Jurkat, Clone E6-1 (cell line): ENCODE data around the gene HHEX. TPM values are rescaled to one million over a fixed set of nuclear protein-coding genes. Genes with fewer than 3 reads are reported as not detected.
A peak's percentile ranks its signal among the peaks of the same experiment; 100 is the strongest.
"Not testable (repeated sequence)": the region's sequence is repeated elsewhere in the genome, so short reads cannot be mapped to it uniquely, and the experiment has no call there.

Experiments
- DNase-seq: peaks from one replicate; pipeline ENCODE4 v3.0.0-alpha.2; 2011; ENCODE audit warnings: low read depth, low spot score
- H3K4me3 ChIP-seq: 2 replicates; pipeline ENCODE4 v1.5.1; 2011; ENCODE audit warnings: mild to moderate bottlenecking, low read length, control low read depth, moderate library complexity
- polyA plus RNA-seq: library from polyadenylated mRNA; unstranded; fragments of >200 nt; gene quantifications from one replicate; pipeline ENCODE4 v1.2.1, GENCODE V29; 2012; ENCODE audit warnings: missing spikeins; ENCODE audit not compliant: insufficient read length, insufficient read depth

HHEX gene
- polyA plus RNA-seq: 10.5 TPM

DNA sequence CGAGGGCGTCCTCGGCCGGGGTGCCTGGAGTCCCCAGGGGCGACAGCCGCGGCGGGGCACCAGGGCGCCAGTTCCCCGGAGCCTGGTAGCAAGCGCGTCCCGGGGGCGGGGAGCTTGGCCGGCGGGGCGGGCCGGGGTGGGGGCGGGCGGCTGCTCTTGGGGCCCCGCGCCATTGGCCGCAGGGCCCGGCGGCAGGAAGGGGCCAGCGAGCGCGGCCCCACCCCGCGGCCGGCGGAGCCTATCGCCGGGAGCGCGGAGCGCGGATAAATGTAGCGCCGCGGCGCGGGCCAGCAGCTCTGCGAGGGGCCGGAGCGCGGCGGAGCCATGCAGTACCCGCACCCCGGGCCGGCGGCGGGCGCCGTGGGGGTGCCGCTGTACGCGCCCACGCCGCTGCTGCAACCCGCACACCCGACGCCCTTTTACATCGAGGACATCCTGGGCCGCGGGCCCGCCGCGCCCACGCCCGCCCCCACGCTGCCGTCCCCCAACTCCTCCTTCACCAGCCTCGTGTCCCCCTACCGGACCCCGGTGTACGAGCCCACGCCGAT lies at the start of gene HHEX:
HHEX (plus strand) TSS at position 293 of the 548 bp plus-strand sequence; CDS start at position 325, 32 bp downstream.
- DNase-seq: no peak
- H3K4me3 ChIP-seq: peak within 1 kb of the TSS; percentile 37

DNA sequence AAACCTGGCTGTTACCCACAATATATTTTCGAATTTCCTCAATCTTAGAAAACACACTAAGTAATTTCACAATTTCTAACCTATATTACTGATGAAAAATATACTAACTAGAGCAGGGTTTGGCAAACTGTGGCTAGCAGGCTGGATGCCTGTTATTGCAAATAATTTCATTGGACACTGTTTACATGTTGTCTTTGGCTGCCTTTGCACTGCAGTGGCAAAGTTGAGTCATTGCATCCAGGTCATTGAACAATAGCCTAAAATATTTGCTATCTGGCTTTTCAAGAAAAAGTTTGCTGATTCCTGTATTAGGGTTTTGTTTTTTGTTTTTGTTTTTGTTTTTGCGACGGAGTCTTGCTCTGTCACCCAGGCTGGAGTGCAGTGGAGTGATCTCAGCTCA lies 49.6 kb upstream of the HHEX start:
- no peak overlapping the region for H3K4me3 ChIP-seq
- no peak for DNase-seq

DNA sequence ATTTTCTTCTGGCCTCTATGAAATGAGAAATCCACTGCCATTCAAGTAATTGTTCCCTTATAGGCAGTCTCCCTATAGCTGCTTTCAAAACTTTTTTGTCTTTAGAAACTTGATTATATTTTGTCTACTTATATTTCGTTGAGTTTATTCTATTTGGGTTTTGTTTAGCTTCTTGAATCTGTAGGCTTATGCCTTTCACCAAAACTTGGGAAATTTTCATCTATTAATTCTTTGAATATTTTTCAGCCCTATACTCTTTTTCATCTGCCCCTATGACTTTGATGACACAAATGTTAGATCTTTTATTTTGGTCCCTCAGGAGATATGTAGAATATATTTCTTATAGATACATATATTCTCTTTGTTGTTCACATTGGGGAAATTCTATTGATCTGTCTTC lies 48.3 kb upstream of the HHEX start:
- no peak overlapping the region for H3K4me3 ChIP-seq
- no peak for DNase-seq

DNA sequence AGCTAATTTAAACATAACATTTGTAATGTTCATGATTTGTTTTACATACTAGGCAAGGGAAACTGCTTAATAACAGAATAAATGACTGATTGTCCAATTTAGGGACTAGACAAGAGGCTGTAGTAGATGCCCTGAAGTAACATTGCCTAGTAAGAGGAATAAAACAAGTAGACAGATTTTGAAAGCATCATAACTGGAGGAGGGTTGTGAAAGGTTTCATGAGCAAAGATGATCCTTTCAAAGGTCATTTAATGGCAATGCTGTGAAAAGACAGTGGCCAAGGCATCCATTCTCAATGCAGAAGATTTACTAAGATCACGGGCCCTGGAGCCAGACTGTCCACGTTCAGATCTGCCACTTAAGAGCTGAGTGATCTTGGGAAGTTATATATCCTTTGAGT lies 44.8 kb upstream of the HHEX start:
- no peak overlapping the region for H3K4me3 ChIP-seq
- no peak for DNase-seq

DNA sequence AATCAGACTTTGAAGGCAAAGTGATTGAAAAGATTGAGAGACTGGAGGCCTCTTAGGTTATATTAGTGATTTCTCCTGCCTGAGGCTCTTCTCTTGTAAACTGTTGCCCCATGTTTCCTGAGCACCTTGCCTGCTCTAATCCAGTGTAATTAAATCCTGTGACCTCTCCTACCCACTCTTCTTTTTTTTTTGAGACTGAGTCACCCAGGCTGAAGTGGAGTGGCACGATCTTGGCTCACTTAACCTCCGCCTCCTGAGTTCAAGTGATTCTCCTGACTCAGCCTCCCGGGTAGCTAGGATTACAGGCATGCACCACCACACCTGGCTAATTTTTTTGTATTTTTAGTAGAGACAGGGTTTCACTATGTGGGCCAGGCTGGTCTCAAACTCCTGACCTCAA lies 38.9 kb upstream of the HHEX start:
- DNase-seq, H3K4me3 ChIP-seq: not testable (repeated sequence)

DNA sequence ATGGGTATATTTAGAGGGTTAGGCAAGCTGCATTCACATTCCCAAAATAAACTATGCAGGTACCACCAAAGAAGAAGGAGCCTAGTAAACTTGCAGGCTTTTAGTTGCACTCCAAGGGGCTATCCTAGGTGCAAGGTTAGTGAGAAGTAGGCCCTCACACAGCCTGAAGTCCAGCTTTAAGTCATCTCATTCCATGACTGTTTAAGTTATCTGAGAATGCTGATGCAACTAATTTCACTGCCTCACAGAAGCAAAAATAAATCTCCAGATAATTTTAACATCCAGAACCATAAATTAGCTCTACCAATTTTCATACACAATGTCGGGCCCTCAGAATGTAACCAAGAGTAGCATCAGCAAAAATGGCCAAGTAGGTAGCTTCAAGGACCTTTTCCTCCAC lies 34.3 kb upstream of the HHEX start:
- no peak overlapping the region for H3K4me3 ChIP-seq
- DNase-seq: no peak

DNA sequence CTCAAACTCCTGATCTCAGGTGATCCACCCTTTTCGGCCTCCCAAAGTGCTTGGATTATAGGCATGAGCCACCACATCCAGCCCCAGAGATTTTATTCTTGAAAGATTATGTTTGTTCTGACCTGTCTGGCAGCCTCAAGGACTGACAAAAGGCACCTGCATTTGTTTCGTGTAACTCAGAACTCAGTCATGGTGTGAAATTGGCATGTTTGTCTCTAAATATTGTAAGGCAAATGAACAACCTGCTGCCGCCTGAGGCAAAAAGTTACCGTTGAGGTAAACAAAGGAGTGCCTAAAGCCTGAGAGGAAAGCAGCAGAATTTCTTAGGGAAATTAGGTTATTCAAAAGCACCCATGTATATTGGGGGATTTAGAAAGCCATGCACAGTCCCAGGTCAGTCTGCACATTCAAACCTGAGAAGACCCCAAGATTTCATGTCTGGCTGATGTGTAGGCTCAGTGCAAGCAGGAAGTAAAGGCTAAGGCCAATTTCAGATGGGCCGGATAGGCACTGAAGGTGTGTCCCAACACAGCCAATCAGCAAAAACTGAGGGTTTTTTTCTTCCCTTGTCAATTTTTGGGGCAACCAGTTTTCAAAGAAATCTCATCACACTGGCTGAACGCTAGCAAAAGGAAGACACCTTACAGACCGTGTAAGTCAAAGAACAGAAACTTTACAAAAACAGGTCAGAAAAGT lies 33.3 kb upstream of the HHEX start:
- no peak for DNase-seq

DNA sequence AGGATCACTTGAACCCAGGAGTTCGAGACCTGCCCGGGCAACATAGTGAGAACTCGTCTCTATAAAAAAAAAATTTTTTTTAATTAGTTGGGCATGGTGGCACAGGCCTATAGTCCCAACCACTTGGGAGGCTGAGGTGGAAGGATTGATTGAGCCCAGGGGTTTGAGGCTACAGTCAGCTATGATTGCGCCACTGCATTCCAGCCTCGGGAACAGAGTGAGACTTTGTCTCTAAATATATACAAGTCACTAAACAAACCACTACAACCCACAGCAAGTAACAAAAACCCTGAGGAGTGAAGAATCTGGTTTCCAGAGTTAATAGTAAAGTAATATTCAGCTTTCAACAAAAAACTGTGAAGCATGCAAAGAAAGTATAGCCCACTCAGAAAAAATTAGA lies 32.7 kb upstream of the HHEX start:
- DNase-seq: no peak

More for the DNA sequence above, 33.3 kb upstream of the HHEX start:
- H3K4me3 ChIP-seq: no peak overlapping the region

DNA sequence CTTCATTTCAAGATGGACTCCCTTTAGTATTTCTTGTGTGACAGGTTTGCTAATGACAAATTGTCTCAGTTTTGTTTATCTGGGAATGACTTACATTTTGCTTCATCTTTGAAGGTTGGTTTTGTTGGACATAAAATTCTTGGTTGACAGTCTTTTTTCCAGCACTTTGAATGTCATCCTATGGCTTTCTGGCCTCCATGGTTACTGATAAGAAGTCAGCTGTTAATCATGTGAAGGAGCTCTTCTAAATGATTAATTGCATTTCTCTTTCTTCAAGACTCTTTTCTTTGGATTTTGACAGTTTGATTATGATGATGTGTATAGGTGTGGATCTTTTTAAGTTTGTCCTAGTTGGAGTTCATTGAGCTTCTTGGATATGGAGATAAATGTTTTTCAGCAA lies 26.9 kb upstream of the HHEX start:
- no peak overlapping the region for H3K4me3 ChIP-seq
- no peak for DNase-seq

More for the DNA sequence above, 32.7 kb upstream of the HHEX start:
- H3K4me3 ChIP-seq: no peak overlapping the region

DNA sequence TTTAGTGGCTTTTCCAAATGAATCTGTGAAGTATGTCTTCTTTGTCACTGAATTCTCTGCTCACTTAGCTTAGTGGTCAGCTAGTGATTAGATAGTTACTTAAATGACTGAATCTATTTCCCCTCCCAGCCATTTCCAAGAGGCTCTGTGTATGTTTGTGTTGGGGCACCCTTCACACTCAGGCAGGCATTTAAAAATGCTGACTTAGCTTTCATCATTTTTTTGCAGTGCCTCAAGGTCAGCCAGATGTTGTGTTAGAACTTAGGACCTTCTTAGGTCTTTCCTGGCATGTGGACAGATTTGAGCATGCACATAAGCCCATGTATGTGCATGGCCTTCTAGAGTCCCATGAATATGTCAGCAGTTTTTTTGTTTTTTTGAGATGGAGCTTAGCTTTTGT lies 25.4 kb upstream of the HHEX start:
- no peak for DNase-seq
- no peak overlapping the region for H3K4me3 ChIP-seq

DNA sequence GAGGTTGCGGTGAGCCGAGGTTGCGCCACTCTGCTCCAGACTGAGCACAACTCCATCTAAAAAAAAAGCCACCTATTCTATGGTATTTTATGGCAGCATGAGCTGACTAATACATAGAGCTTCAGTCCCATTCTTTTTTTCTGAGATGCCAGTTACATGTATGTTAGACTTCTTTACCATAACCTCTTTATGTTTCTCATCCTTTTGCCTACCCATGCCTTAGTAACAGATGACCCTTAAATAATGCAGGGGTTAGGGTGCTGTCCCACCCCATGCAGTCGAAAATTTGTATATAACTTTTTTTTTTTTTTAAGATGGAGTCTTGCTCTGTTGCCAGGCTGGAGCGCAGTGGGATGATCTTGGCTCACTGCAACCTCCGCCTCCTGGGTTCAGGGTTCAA lies 22.7 kb upstream of the HHEX start:
- no peak overlapping the region for H3K4me3 ChIP-seq
- no peak for DNase-seq

DNA sequence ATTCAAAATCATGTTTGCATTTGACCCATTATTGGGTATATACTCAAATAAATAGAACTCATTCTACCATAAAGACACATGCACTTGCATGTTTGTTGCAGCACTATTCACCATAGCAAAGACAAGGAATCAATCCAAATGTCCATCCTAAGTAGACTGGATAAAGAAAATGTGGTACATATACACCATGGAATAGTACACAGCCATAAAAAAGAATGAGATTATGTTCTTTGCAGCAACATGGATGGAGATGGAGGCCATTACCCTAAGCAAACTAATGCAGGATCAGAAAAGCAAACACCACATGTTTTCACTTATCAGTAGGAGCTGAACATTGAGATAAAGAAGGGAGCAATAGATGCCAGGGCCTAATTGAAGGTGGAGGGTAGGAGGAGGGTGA lies 12.0 kb upstream of the HHEX start:
- no peak for DNase-seq
- H3K4me3 ChIP-seq: no peak overlapping the region

DNA sequence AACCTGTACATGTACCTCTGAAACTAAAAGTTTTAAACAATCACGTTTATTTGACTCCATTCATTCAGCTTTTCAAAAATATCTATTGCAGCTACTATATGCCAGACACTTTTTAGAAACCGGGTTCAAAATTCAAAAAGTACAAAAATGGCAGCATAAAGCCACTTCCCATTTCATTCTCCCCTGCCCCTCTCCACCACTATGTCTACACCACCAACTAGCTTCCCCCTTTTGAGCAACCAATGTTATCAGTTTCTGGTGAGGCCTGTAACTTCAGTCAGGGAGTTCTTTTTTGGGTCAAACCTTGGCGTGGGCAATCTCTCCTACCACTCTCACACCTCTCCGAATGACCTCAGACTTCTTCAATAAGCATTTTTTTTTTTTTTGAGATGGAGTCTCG lies 11.5 kb upstream of the HHEX start:
- H3K4me3 ChIP-seq: no peak overlapping the region
- DNase-seq: no peak

DNA sequence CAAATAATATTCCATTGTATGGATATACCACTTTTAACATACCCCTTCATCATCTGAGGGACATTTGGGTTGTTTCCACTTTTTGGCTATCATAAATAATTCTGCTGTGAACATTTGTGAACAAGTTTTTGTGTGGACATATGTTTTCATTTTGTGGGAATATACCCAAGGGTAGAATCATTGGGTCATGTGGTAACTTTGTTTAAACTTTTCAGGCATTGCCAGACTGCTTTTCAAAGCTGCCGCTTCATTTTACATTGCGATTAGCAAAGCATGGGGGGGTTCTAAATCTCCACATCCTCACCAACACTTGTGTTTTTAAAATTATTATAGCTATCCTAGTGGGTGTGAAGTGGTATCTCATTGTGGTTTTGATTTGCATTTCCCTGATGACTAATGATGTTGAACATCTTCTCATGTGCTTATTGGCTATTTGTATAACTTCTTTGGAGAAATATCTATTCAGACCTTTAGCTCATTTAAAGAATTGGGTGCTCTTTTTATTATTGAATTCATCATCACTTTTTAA lies 8.4 kb upstream of the HHEX start:
- H3K4me3 ChIP-seq: no peak overlapping the region
- DNase-seq: no peak

DNA sequence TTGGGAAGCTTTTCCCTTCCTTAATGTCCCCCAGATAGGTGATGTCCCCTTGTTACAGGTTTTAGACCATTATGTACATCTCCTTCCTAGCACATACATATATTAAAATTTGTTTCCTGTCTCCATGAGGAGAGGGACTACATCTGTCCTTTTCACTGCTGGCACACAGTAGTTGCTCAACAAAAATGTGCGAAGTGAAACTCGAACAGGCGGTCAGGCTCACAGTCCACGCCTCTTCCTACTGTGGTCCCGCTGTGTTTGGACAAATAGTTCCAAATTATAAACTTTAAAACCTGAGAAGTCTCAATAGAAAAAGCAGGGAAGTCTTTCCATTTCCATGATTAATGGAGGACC lies 1.2 kb upstream of the HHEX start:
- H3K4me3 ChIP-seq: no peak overlapping the region

DNA sequence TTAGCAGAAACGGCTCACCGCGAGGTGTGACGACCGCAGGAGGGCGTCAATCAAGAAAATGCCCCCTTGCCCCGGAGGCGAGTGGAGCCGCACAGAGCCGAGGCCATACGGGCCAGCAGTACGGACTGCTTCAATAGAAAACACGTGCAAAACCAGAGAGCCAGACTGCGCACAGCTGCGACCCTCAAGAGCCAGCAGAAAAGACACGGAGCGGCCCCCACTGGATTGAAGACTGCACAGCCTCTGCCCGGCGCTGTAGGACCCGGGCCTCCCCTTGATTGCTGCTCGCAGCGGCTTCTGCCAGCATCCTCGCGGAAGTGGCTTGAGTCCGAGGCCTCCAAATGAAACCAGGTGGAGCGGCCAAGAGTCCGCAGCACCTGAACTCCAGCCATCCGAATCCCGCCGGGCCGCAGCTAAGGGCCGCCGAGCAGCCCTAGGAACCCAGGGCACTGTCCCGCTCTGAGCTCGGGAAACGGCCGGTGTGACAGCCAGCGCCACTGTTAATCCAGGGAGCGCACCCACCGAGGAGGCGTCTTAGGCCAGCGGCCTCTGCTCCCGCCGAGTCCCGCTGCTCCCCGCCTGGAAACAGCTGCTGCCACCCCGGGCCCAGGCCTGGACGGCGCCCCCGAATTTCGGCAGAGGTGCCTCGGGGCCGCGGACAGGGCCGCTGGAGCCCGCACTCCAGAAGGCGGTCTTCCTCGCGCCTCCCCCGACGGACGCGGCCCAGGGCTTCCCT lies 660 bp upstream of the HHEX start:
- no peak overlapping the region for H3K4me3 ChIP-seq
- DNase-seq: no peak

More for the DNA sequence above, 1.2 kb upstream of the HHEX start:
- no peak for DNase-seq

DNA sequence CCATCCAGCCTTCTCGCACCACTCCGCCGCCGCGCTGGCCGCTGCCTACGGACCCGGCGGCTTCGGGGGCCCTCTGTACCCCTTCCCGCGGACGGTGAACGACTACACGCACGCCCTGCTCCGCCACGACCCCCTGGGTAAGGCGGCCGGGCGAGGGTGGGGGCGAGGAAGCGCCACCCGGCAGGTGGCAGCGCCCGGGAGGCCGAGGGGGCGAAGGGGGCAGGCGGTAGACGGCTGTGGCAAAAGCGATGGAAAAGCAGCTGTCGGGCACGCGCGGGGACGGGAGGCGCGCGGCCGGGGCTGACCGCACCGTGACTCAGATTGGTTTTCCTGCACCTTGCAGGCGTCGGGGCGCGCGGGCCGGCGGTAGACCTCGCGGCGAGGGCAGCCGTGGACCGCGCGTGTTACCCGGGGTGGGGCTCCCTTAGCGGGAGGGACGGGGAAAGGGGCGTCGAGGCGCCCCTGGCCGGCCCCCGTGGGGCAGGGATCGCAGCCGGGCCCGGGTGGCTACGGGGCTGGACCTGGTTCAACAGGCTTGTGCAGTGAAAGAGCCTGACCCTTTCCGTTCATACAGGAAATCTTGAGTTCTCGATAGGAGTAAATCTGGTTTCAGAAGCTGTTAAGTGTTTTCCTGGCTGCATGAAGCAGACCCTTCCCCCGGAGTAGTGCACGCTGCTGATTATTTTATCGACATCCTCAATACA lies 608 bp downstream of the HHEX start:
- no peak for DNase-seq
- peak overlapping the region; percentile 37 for H3K4me3 ChIP-seq

DNA sequence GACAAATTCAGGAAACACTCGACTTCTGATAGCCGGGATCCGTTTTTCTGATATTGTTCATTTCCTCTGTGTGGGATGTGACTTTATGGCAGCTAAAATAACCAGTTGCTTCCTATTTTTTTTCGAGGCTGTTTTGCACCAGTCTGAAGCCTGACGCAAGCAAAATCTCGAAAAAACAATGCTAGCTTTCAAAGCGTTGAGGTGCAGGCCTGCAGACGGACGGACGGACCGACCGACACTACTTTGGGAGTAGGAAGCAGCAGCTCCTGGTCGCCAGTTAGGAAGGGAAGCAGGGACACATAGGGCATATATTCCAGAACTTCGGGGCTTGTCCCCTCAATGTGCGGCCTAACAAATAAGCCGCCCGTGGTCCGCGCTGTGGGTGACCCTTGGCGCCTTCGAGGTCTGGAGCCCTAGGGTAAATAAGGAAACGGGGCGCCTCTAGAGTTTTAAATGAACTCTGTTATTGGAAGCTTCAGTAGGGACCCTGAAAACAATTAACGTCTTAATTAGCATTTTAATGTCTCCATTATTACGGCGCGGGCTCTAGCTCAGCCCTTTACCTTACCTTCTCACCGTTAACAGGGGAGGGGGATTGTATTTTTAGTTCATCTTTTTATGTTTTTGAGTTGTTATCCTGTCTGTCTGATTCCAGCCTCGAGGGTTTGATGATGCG lies 1.3 kb downstream of the HHEX start:
- H3K4me3 ChIP-seq: peak overlapping the region; percentile 37
- DNase-seq: peak; percentile 24

DNA sequence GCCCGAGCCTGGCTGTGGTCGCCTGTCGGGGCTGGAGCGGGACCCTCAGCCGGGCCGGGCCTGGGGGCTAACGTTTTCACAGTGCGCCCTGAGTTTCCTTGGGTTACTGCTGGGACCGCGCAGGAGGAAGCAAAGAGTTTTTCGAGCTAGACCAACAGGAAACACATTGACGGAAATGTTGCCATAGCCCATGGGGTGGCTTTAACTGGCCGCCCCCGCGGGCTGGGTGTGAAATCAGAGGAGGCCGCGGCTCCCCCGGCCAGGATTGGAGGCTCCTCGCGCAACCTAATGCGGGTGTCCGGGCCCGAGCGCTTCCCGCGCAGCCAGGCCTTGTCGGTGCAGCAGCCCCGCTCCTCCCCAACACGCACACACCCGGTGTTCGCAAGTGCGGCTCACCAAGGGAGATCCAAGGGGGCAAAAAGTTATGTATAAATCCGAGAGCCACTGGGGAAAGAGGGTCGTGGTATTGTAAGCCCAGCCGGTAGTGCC lies 1.9 kb downstream of the HHEX start:
- no peak overlapping the region for H3K4me3 ChIP-seq
- no peak for DNase-seq
